OCI-LY1 (cell line): ENCODE results near the gene POU2AF1.

Experiments
- CTCF ChIP-seq: fragments of 200-600 bp; sonication (generic), shearing (Covaris generic); IDR thresholded peaks from 2 replicates; pipeline ENCODE4 v1.5.1; 2017; ENCODE audit warnings: mild to moderate bottlenecking, antibody characterized with exemption, low read length, moderate library complexity, mixed read lengths
- EZH2 ChIP-seq: fragments of 200-600 bp; sonication (generic), shearing (Covaris generic); IDR thresholded peaks from 2 replicates; pipeline ENCODE4 v1.8.0; 2017; ENCODE audit warnings: borderline replicate concordance, mixed run types, mild to moderate bottlenecking, antibody characterized with exemption, low read length, moderate library complexity, mixed read lengths

- no peak for TF ChIP-seq CTCF
- no peak for TF ChIP-seq EZH2
These were observed 27.6 kb downstream of the POU2AF1 start for GRCh38 chr11:111351374-111352055.
